Smooth muscle cell (in vitro differentiated cells): ENCODE data around the gene LAMTOR2. TPM values are rescaled to one million over a fixed set of nuclear protein-coding genes. Genes with fewer than 3 reads are reported as not detected.
A peak's percentile ranks its signal among the peaks of the same experiment; 100 is the strongest.

Experiments used
- DNase-seq: peaks from one replicate; lab custom pipeline; 2025; ENCODE audit not compliant: unreplicated experiment; lab: John Stamatoyannopoulos, UW
- H2AFZ ChIP-seq: fragments of 200-600 bp; sonication (generic); 2 replicates; pipeline ENCODE4 v1.6.0; 2016; ENCODE audit warnings: antibody characterized with exemption, low read depth, mild to moderate bottlenecking
- H3F3A ChIP-seq: fragments of 200-600 bp; sonication (generic); 2 replicates; pipeline ENCODE4 v1.6.0; 2017; ENCODE audit warnings: antibody characterized with exemption, low read depth
- H3K27ac ChIP-seq: fragments of 200-600 bp; sonication (generic); 2 replicates; pipeline ENCODE4 v1.5.1; 2016; ENCODE audit warnings: low read depth, mild to moderate bottlenecking
- H3K27me3 ChIP-seq: fragments of 200-600 bp; sonication (generic); 2 replicates; pipeline ENCODE4 v1.6.1; 2016; ENCODE audit warnings: low read depth, mild to moderate bottlenecking
- H3K36me3 ChIP-seq: fragments of 200-600 bp; sonication (generic); 2 replicates; pipeline ENCODE4 v1.5.1; 2016; ENCODE audit warnings: low read depth
- H3K4me1 ChIP-seq: fragments of 200-600 bp; sonication (generic); 2 replicates; pipeline ENCODE4 v1.5.1; 2016; ENCODE audit warnings: low read depth
- H3K4me2 ChIP-seq: fragments of 200-600 bp; sonication (generic); 2 replicates; pipeline ENCODE4 v1.6.0; 2016; ENCODE audit warnings: mild to moderate bottlenecking
- H3K4me3 ChIP-seq: fragments of 200-600 bp; sonication (generic); 2 replicates; pipeline ENCODE4 v1.5.1; 2016; ENCODE audit warnings: mild to moderate bottlenecking
- H3K79me2 ChIP-seq: fragments of 200-600 bp; sonication (generic); 2 replicates; pipeline ENCODE4 v1.6.0; 2016; ENCODE audit warnings: low read depth, mild to moderate bottlenecking
- H3K9ac ChIP-seq: fragments of 200-600 bp; sonication (generic); 2 replicates; pipeline ENCODE4 v1.6.0; 2016; ENCODE audit warnings: low read depth
- H3K9me3 ChIP-seq: fragments of 200-600 bp; sonication (generic); replicated peaks from 2 replicates; pipeline ENCODE4 v1.5.1; 2016; ENCODE audit warnings: low read depth
- H4K20me1 ChIP-seq: fragments of 200-600 bp; sonication (generic); 2 replicates; pipeline ENCODE4 v1.6.0; 2016; ENCODE audit warnings: low read depth
- CTCF ChIP-seq: fragments of 200-600 bp; sonication (generic); IDR thresholded peaks from 2 replicates; pipeline ENCODE4 v1.5.1; 2017; ENCODE audit warnings: borderline replicate concordance, mild to moderate bottlenecking, antibody characterized with exemption; ENCODE audit not compliant: insufficient read depth, poor library complexity, severe bottlenecking
- WGBS: methylation state at CpG from one replicate; pipeline ENCODE4 v1.1.7; 2016; ENCODE audit warnings: low lambda C conversion rate; 5-methylcytosine and 5-hydroxymethylcytosine counted together
- polyA plus RNA-seq: library from polyadenylated mRNA; unstranded; fragments of >200 nt; fragmentation: Nextera tagmentation; extraction: Ambion mirVana; gene quantifications from 2 replicates; pipeline ENCODE4 v1.2.1, GENCODE V29; 2016
- total RNA-seq: library from RNA; depleted of rRNA; stranded (reverse); fragments of >200 nt; gene quantifications from 2 replicates; pipeline ENCODE4 v1.2.3, GENCODE V29; 2014

Gene LAMTOR2
- total and polyA plus RNA-seq, 2 experiments from 2014 or later = 55.1 to 146 TPM

GRCh38 chr1:156020293-156021092 is 34.1 kb upstream of the LAMTOR2 start, which contains the start of gene SSR2:
SSR2 (minus strand) TSS chr1:156020951; CDS start chr1:156020167, 784 bp downstream.
- whole genome bisulfite sequencing = under 1% methylated on average over 37 of the region's 45 CpGs
- Histone ChIP-seq H3K4me3 (peak within 1 kb of the TSS; percentile 70), H2AFZ (peak within 1 kb of the TSS; percentile 88), H4K20me1 (peaks cover 26% of the 10 kb centered on the region), H3K27me3 (no peaks in the 10 kb centered on the region), H3K79me2 (peaks cover 49% of the 10 kb centered on the region), H3F3A (peaks cover 9% of the 10 kb centered on the region), H3K9ac (peak within 1 kb of the TSS; percentile 78), H3K4me2 (peak within 1 kb of the TSS; percentile 93), H3K9me3 (no peaks in the 10 kb centered on the region), H3K27ac (peak within 1 kb of the TSS; percentile 55), H3K36me3 (peaks cover 4% of the 10 kb centered on the region), H3K4me1 (peaks cover 9% of the 10 kb centered on the region)
- TF ChIP-seq CTCF = no peak
- DNase-seq = peak; percentile 33

GRCh38 chr1:156021093-156021428 is 33.5 kb upstream of the LAMTOR2 start:
- peak overlapping the region; percentile 93 for H3K4me2 ChIP-seq
- H3F3A ChIP-seq = peaks cover 9% of the 10 kb centered on the region
- no peak for TF ChIP-seq CTCF
- 19% methylated on average over 4 of the region's 4 CpGs for WGBS
- H3K27ac ChIP-seq = no peak overlapping the region
- peak overlapping the region; percentile 70 for H3K4me3 ChIP-seq
- H3K36me3 ChIP-seq = no peaks in the 10 kb centered on the region
- H2AFZ ChIP-seq = peak overlapping the region; percentile 88
- no peak for DNase-seq
- no peaks in the 10 kb centered on the region for H3K9me3 ChIP-seq
- H3K4me1 ChIP-seq = peaks cover 9% of the 10 kb centered on the region
- H3K9ac ChIP-seq = no peak overlapping the region
- H3K79me2 ChIP-seq = peaks cover 47% of the 10 kb centered on the region
- peaks cover 24% of the 10 kb centered on the region for H4K20me1 ChIP-seq
- no peaks in the 10 kb centered on the region for H3K27me3 ChIP-seq

- Histone ChIP-seq H3K9ac (no peak overlapping the region), H3K9me3 (no peaks in the 10 kb centered on the region), H3K4me2 (no peak overlapping the region), H3K27me3 (no peaks in the 10 kb centered on the region), H3K36me3 (no peaks in the 10 kb centered on the region), H3K4me1 (peaks cover 9% of the 10 kb centered on the region), H3F3A (peaks cover 9% of the 10 kb centered on the region), H3K4me3 (no peak overlapping the region), H4K20me1 (peaks cover 15% of the 10 kb centered on the region), H3K79me2 (peaks cover 38% of the 10 kb centered on the region), H2AFZ (no peak overlapping the region), H3K27ac (no peak overlapping the region)
- no peak for TF ChIP-seq CTCF
- WGBS = 94% methylated on average over 2 of the region's 2 CpGs
- DNase-seq = no peak
Measured at GRCh38 chr1:156021954-156022353, 32.6 kb upstream of the LAMTOR2 start.
